Effector CD4-positive, alpha-beta T cell (primary cell): ENCODE results near the gene RDH13.
A peak's percentile ranks its signal among the peaks of the same experiment; 100 is the strongest.

Source experiments
- DNase-seq: peaks from one replicate; pipeline ENCODE4 v3.0.0-alpha.2; 2020

RDH13 gene

GRCh38 chr19:55091126-55091910 lies 28.4 kb upstream of the RDH13 start:
- no peak for DNase-seq

GRCh38 chr19:55090564-55090963 lies 27.6 kb upstream of the RDH13 start:
- no peak for DNase-seq

GRCh38 chr19:55089342-55089944 lies 26.5 kb upstream of the RDH13 start:
- no peak for DNase-seq

- peak; percentile 71 for DNase-seq
These were observed 25.8 kb upstream of the RDH13 start for GRCh38 chr19:55088543-55089341.

- DNase-seq = no peak
These were observed 25.1 kb upstream of the RDH13 start for GRCh38 chr19:55088021-55088451.

- no peak for DNase-seq
These were observed 24.6 kb upstream of the RDH13 start for GRCh38 chr19:55087542-55087901.

- DNase-seq = peak; percentile 23
These were observed 24.0 kb upstream of the RDH13 start for GRCh38 chr19:55086730-55087541.

- DNase-seq = no peak
These were observed 23.2 kb upstream of the RDH13 start for GRCh38 chr19:55085923-55086715.

GRCh38 chr19:55084416-55084815 lies 21.5 kb upstream of the RDH13 start:
- no peak for DNase-seq

GRCh38 chr19:55083004-55083850 lies 20.3 kb upstream of the RDH13 start:
- DNase-seq = no peak

- DNase-seq = no peak
These were observed 19.3 kb upstream of the RDH13 start for GRCh38 chr19:55082020-55082851.

- DNase-seq = no peak
These were observed 18.7 kb upstream of the RDH13 start for GRCh38 chr19:55081770-55082019.

- peak; percentile 68 for DNase-seq
These were observed 18.2 kb upstream of the RDH13 start for GRCh38 chr19:55080968-55081769.

GRCh38 chr19:55080121-55080967 lies 17.4 kb upstream of the RDH13 start:
- DNase-seq = peak; percentile 14

- no peak for DNase-seq
These were observed 16.6 kb upstream of the RDH13 start for GRCh38 chr19:55079400-55080038.

- DNase-seq = no peak
These were observed 16.0 kb upstream of the RDH13 start for GRCh38 chr19:55078996-55079395.

- no peak for DNase-seq
These were observed 14.2 kb upstream of the RDH13 start for GRCh38 chr19:55077106-55077505.

GRCh38 chr19:55076321-55076720 lies 13.4 kb upstream of the RDH13 start:
- no peak for DNase-seq
